Colonic mucosa (tissue), 4 donors: ENCODE measurements around the gene HDAC4. TPM values are rescaled to one million over a fixed set of nuclear protein-coding genes. Genes with fewer than 3 reads are reported as not detected.
A peak's percentile ranks its signal among the peaks of the same experiment; 100 is the strongest.

ENCODE experiments used
- DNase-seq: peaks from one replicate; pipeline ENCODE4 v3.0.0-alpha.2; 2020
- H3K27ac ChIP-seq: fragments of 200-600 bp; one replicate; pipeline ENCODE4 v1.8.0; 2021
- H3K27me3 ChIP-seq: fragments of 200-600 bp; one replicate; pipeline ENCODE4 v1.8.0; 2021
- H3K36me3 ChIP-seq: fragments of 200-600 bp; one replicate; pipeline ENCODE4 v1.8.0; 2021
- H3K4me1 ChIP-seq: fragments of 200-600 bp; one replicate; pipeline ENCODE4 v1.8.0; 2021; ENCODE audit warnings: mild to moderate bottlenecking
- H3K4me3 ChIP-seq: fragments of 200-600 bp; one replicate; pipeline ENCODE4 v1.8.0; 2021
- H3K9ac ChIP-seq, 2 donors: one replicate each; pipeline ENCODE4 v1.7.0; 2013; ENCODE audit warnings: control low read depth in 2 of 2, low read depth in 2 of 2, low read length in 2 of 2
- H3K9me3 ChIP-seq: fragments of 200-600 bp; one replicate; pipeline ENCODE4 v1.8.0; 2021
- CTCF ChIP-seq: fragments of 200-600 bp; IDR thresholded peaks from one replicate; pipeline ENCODE4 v1.8.0; 2022; ENCODE audit warnings: antibody characterized with exemption, mild to moderate bottlenecking
- intact Hi-C: fragments of 100-400 bp; cut with DNase I; formaldehyde crosslinking; loops from one replicate; pipeline ENCODE4 v1.14.1; 2022
- total RNA-seq, 2 donors: library from RNA; stranded (reverse); fragmentation: NEBNext Ultra II Directional in 1 of 2; extraction: Animal tissue kit (Norgen Biotek cat#: 25700) in 1 of 2; gene quantifications; one replicate each; pipeline ENCODE4 v1.2.1, GENCODE V29; 2021
- donor health status: healthy.
- donor health status: DM: no; HTN: no; CAD: no.
- donor health status: DM: no; HTN: no; CAD: no.

The HDAC4 gene
- total RNA-seq, 2 donors from 2014 or later = 35.3 to 46.8 TPM

GRCh38 chr2:239278361-239278760 is 122.5 kb downstream of the HDAC4 start:
- Histone ChIP-seq H3K9me3 (no peaks in the 10 kb centered on the region), H3K27me3 (no peaks in the 10 kb centered on the region), H3K9ac (no peak overlapping the region), H3K36me3 (no peaks in the 10 kb centered on the region), H3K4me1 (no peaks in the 10 kb centered on the region), H3K27ac (no peak overlapping the region), H3K4me3 (no peak overlapping the region)
- no peak for DNase-seq
- no peak for TF ChIP-seq CTCF
- intact Hi-C loops = loop anchor here (5.0 kb wide), 1 partner anchor 119 kb away; no protein-coding TSS in a partner anchor

GRCh38 chr2:239277401-239278085 is 123.3 kb downstream of the HDAC4 start:
- intact Hi-C loops = loop anchor here (5.0 kb wide), 1 partner anchor 120 kb away; no protein-coding TSS in a partner anchor
- no peaks in the 10 kb centered on the region for H3K4me1 ChIP-seq
- H3K36me3 ChIP-seq = no peaks in the 10 kb centered on the region
- H3K27me3 ChIP-seq = no peaks in the 10 kb centered on the region
- no peak overlapping the region for H3K27ac ChIP-seq
- no peak for TF ChIP-seq CTCF
- no peak overlapping the region for H3K4me3 ChIP-seq
- peak; percentile 17 for DNase-seq
- H3K9me3 ChIP-seq = no peaks in the 10 kb centered on the region
- no peak overlapping the region for H3K9ac ChIP-seq

- Histone ChIP-seq H3K9ac (no peak overlapping the region), H3K4me1 (no peaks in the 10 kb centered on the region), H3K36me3 (no peaks in the 10 kb centered on the region), H3K4me3 (no peak overlapping the region), H3K27ac (no peak overlapping the region), H3K9me3 (no peaks in the 10 kb centered on the region), H3K27me3 (no peaks in the 10 kb centered on the region)
- DNase-seq = peak; percentile 13
- intact Hi-C loops = loop anchor here (5.0 kb wide), 1 partner anchor 120 kb away; no protein-coding TSS in a partner anchor
- no peak for TF ChIP-seq CTCF
Measured at GRCh38 chr2:239276851-239277250, 124.0 kb downstream of the HDAC4 start.

DNA sequence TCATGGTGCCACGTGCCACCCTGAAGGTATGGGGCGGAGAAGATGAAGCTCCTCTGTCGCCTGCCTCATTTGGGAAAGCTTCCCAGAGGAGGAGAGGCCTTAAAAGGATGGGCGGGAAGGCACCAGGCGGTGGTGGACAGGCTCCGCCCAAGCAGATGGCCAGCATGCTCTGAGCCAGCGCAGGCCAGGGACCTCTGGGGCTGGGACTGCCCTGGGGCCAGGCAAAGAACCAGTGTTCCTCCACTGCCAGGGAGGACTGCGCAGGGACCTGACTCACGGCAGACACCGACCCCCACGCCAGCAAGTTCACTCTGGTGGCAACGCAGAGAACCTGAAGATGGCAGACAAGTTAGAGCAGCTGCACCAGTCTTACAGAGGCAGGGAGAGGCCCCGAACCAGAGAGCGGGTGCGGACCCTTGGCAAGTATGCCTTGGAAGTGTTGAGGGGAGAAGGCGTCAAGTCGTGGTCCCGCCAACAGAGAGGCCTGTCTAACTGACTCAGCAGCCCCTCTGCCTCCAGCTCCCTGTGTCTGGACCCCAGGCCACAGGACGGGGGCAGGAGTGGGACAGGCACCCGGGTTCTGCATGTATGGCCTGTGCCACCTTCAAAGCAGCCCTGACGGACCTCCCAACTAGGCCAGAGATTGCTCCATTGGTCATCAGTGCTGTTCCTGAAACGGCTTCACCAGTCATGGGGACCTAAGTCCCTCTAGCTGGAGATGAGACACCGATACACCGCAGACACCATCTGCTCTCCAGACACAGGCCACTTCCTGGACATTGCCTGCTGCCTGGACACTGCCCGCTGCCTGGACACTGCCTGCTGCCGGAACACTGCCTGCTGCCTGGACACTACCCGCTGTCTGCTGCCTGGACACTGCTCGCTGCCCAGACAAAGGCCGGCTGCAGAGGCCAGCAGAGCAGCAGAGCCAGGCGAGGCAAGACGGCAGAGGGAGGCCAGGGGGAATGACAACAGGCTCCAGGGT is 124.7 kb downstream of the HDAC4 start:
- Histone ChIP-seq H3K4me3 (no peak overlapping the region), H3K4me1 (no peaks in the 10 kb centered on the region), H3K27me3 (no peaks in the 10 kb centered on the region), H3K9ac (peak overlapping the region; percentile 35 to 38), H3K27ac (peak overlapping the region; percentile 68), H3K9me3 (no peaks in the 10 kb centered on the region), H3K36me3 (no peaks in the 10 kb centered on the region)
- no peak for TF ChIP-seq CTCF
- intact Hi-C loops = loop anchor here (5.0 kb wide), 1 partner anchor 121 kb away; no protein-coding TSS in a partner anchor
- DNase-seq = peak; percentile 56

DNA sequence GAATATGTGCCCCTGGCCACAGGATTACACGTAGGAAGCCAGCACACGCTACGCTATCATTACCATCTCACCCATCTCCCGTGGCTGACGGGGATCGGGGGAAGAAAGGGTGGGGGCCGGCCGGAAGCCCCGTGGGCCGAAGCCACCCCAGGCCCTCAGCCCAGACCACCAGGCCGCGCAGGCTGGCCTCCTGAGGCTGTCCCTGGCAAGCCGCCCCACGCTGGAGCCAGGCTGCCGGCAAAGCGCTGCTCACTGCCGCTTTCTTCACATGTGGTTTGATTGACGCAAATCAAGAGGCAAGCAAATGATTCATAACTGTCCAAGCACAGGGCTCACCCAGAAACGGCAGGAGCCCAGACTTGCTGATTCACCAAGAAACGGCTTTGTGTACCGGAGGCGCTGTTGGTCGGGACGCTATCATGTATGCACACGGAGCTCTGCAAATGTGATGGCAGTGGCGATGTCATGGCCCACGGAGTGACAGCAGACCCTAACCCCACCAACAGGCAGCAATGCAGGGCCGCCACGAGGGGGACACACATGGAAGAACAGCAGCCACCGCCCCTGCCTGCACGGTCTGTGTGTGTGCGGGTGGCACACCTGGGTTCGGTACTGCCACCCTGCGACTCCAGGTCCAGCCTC is 125.7 kb downstream of the HDAC4 start:
- intact Hi-C loops = loop anchor here (5.0 kb wide), 1 partner anchor 122 kb away; no protein-coding TSS in a partner anchor
- H3K27ac ChIP-seq = peak overlapping the region; percentile 68
- TF ChIP-seq CTCF = no peak
- DNase-seq = peak; percentile 46
- H3K27me3 ChIP-seq = no peaks in the 10 kb centered on the region
- H3K9ac ChIP-seq = peak overlapping the region; percentile 55 to 63
- no peaks in the 10 kb centered on the region for H3K36me3 ChIP-seq
- H3K4me1 ChIP-seq = no peaks in the 10 kb centered on the region
- no peak overlapping the region for H3K4me3 ChIP-seq
- H3K9me3 ChIP-seq = no peaks in the 10 kb centered on the region
